WTC11 (cell line): ENCODE results near the gene TFF3. TPM values are rescaled to one million over a fixed set of nuclear protein-coding genes. Genes with fewer than 3 reads are reported as not detected.

Experiments used
- ATAC-seq: fragments of 200-7000 bp; cut with Tn5 transposase; 2 replicates; pipeline ENCODE4 v1.10.0; 2021; ENCODE audit warnings: mild to moderate bottlenecking, moderate library complexity
- CTCF ChIA-PET: fragments of 300-600 bp; sonication (Branson Sonifier 250); formaldehyde crosslinking; loops from one replicate; lab custom pipeline; 2021; ENCODE audit warnings: antibody characterized with exemption; lab: Charles Lee
- POLR2A ChIA-PET: fragments of 350-600 bp; sonication (Branson Sonifier 250); formaldehyde crosslinking; loops from one replicate; lab custom pipeline; 2021; ENCODE audit warnings: antibody characterized with exemption; lab: Charles Lee
- DNase-seq: peaks from one replicate; pipeline ENCODE4 v3.0.0; 2021; ENCODE audit warnings: low spot score
- H3K27ac Mint-ChIP-seq: 2 replicates; pipeline ENCODE4 v1.8.0; 2021; ENCODE audit warnings: mixed read lengths
- H3K27me3 Mint-ChIP-seq: 2 replicates; pipeline ENCODE4 v1.8.0; 2021; ENCODE audit warnings: low read depth, mild to moderate bottlenecking, moderate library complexity, mixed read lengths
- H3K36me3 Mint-ChIP-seq: 2 replicates; pipeline ENCODE4 v1.8.0; 2021; ENCODE audit warnings: mixed read lengths
- H3K4me1 Mint-ChIP-seq: 2 replicates; pipeline ENCODE4 v1.8.0; 2022; ENCODE audit warnings: mixed read lengths
- H3K4me3 Mint-ChIP-seq: 2 replicates; pipeline ENCODE4 v1.8.0; 2021; ENCODE audit warnings: mild to moderate bottlenecking, moderate library complexity, mixed read lengths
- H3K9me3 Mint-ChIP-seq: 2 replicates; pipeline ENCODE4 v1.8.0; 2021; ENCODE audit warnings: mixed read lengths
- CDX4 ChIP-seq: fragments of 250-450 bp; sonication (Bioruptor Pico); IDR thresholded peaks from 2 replicates; pipeline ENCODE4 v1.9.0; 2021; ENCODE audit warnings: moderate library complexity, mild to moderate bottlenecking, inconsistent platforms, borderline replicate concordance
- CREB1 ChIP-seq: sonication (generic); formaldehyde crosslinking; IDR thresholded peaks from 2 replicates; pipeline ENCODE4 v1.8.0; 2023; ENCODE audit warnings: mild to moderate bottlenecking, missing genetic modification reagents
- E2F4 ChIP-seq: sonication (generic); formaldehyde crosslinking; IDR thresholded peaks from 2 replicates; pipeline ENCODE4 v1.8.1; 2022; ENCODE audit warnings: low read depth, mild to moderate bottlenecking, moderate library complexity, missing genetic modification reagents, borderline replicate concordance
- ELF4 ChIP-seq: sonication (generic); formaldehyde crosslinking; IDR thresholded peaks from 2 replicates; pipeline ENCODE4 v1.8.1; 2022; ENCODE audit warnings: low read depth, mild to moderate bottlenecking, moderate library complexity, missing genetic modification reagents
- EMX1 ChIP-seq: fragments of 250-450 bp; sonication (Bioruptor Pico); IDR thresholded peaks from 2 replicates; pipeline ENCODE4 v1.8.0; 2021; ENCODE audit warnings: mild to moderate bottlenecking
- FOXP1 ChIP-seq: sonication (generic); formaldehyde crosslinking; IDR thresholded peaks from 2 replicates; pipeline ENCODE4 v1.8.0; 2022; ENCODE audit warnings: missing genetic modification reagents, mild to moderate bottlenecking, moderate library complexity, borderline replicate concordance
- GTF2I ChIP-seq: fragments of 250-450 bp; sonication (Bioruptor Pico); conservative IDR thresholded peaks from 2 replicates; pipeline ENCODE4 v1.4.0; 2021; ENCODE audit warnings: mild to moderate bottlenecking
- KAT7 ChIP-seq: sonication (generic); formaldehyde crosslinking; IDR thresholded peaks from 2 replicates; pipeline ENCODE4 v1.8.1; 2023; ENCODE audit warnings: missing genetic modification reagents, mild to moderate bottlenecking, borderline replicate concordance
- MAX ChIP-seq: sonication (generic); formaldehyde crosslinking; IDR thresholded peaks from 2 replicates; pipeline ENCODE4 v1.8.0; 2022; ENCODE audit warnings: mild to moderate bottlenecking, missing genetic modification reagents
- MYBL2 ChIP-seq: sonication (generic); formaldehyde crosslinking; IDR thresholded peaks from 2 replicates; pipeline ENCODE4 v1.8.1; 2023; ENCODE audit warnings: mild to moderate bottlenecking, moderate library complexity, missing genetic modification reagents
- NFATC4 ChIP-seq: fragments of 250-450 bp; sonication (Bioruptor Pico); IDR thresholded peaks from 2 replicates; pipeline ENCODE4 v1.9.0; 2021; ENCODE audit warnings: mild to moderate bottlenecking
- SMAD4 ChIP-seq: sonication (generic); formaldehyde crosslinking; IDR thresholded peaks from 2 replicates; pipeline ENCODE4 v1.8.0; 2022; ENCODE audit warnings: mild to moderate bottlenecking, missing genetic modification reagents
- SOX15 ChIP-seq: fragments of 250-450 bp; sonication (Bioruptor Pico); IDR thresholded peaks from 2 replicates; pipeline ENCODE4 v1.9.0; 2021; ENCODE audit warnings: mild to moderate bottlenecking
- TP53 ChIP-seq: sonication (generic); formaldehyde crosslinking; IDR thresholded peaks from 2 replicates; pipeline ENCODE4 v1.8.1; 2023; ENCODE audit warnings: mild to moderate bottlenecking, missing genetic modification reagents
- USF1 ChIP-seq: sonication (generic); formaldehyde crosslinking; IDR thresholded peaks from 2 replicates; pipeline ENCODE4 v1.8.0; 2022; ENCODE audit warnings: mild to moderate bottlenecking, missing genetic modification reagents
- ZBTB21 ChIP-seq: sonication (generic); formaldehyde crosslinking; IDR thresholded peaks from 2 replicates; pipeline ENCODE4 v1.8.1; 2023; ENCODE audit warnings: mild to moderate bottlenecking, missing genetic modification reagents, borderline replicate concordance
- ZMAT4 ChIP-seq: fragments of 250-450 bp; sonication (Bioruptor Pico); IDR thresholded peaks from 2 replicates; pipeline ENCODE4 v1.9.0; 2021; ENCODE audit warnings: mild to moderate bottlenecking
- ZNF121 ChIP-seq: sonication (generic); formaldehyde crosslinking; IDR thresholded peaks from 2 replicates; pipeline ENCODE4 v1.8.0; 2023; ENCODE audit warnings: missing genetic modification reagents
- ZNF219 ChIP-seq: sonication (generic); formaldehyde crosslinking; IDR thresholded peaks from 2 replicates; pipeline ENCODE4 v1.8.0; 2023; ENCODE audit warnings: missing genetic modification reagents, mild to moderate bottlenecking, borderline replicate concordance
- ZNF263 ChIP-seq: sonication (generic); formaldehyde crosslinking; IDR thresholded peaks from 2 replicates; pipeline ENCODE4 v1.8.1; 2022; ENCODE audit warnings: low read depth, mild to moderate bottlenecking, moderate library complexity, missing genetic modification reagents
- ZNF416 ChIP-seq: fragments of 250-450 bp; sonication (Bioruptor Pico); IDR thresholded peaks from 2 replicates; pipeline ENCODE4 v1.9.0; 2021; ENCODE audit warnings: mild to moderate bottlenecking, inconsistent platforms
- ZNF671 ChIP-seq: fragments of 250-450 bp; sonication (Bioruptor Pico); IDR thresholded peaks from 2 replicates; pipeline ENCODE4 v1.8.0; 2021; ENCODE audit warnings: mild to moderate bottlenecking
- total RNA-seq: library from RNA; stranded (reverse); gene quantifications from 3 replicates; pipeline ENCODE4 v1.2.3, GENCODE V29; 2021

The TFF3 gene
- total RNA-seq, 1 experiment from 2014 or later: 4.2 TPM

- Mint-ChIP-seq H3K27me3 (no peaks in the 10 kb centered on the region; the same call in 1 of the 2 replicates), H3K9me3 (0 out of 2 replicates have a peak, but pooled peaks cover under 1% of the 10 kb centered on the region), H3K4me3 (no peak overlapping the region), H3K36me3 (no peaks in the 10 kb centered on the region), H3K27ac (no peak overlapping the region), H3K4me1 (no peaks in the 10 kb centered on the region)
- ChIA-PET CTCF (interaction anchor here (2.0 kb wide), 1 partner anchor 12 kb away, joined by 9 read pairs; no protein-coding TSS in a partner anchor), POLR2A (no interaction called here)
- ATAC-seq (no peak), DNase-seq (no peak)
- TF ChIP-seq GTF2I (CRISPR knock-in tag): no peak
- no peak for TF ChIP-seq ZNF416 (CRISPR knock-in tag)
- no peak for TF ChIP-seq CDX4 (CRISPR knock-in tag)
- TF ChIP-seq USF1 (CRISPR knock-in tag): no peak
- no peak for TF ChIP-seq MAX
- no peak for TF ChIP-seq ZNF121
- no peak for TF ChIP-seq TP53 (CRISPR knock-in tag)
- TF ChIP-seq FOXP1 (CRISPR knock-in tag): no peak
- no peak for TF ChIP-seq ELF4 (CRISPR knock-in tag)
- no peak for TF ChIP-seq EMX1 (CRISPR knock-in tag)
- TF ChIP-seq ZNF219 (CRISPR knock-in tag): no peak
- TF ChIP-seq ZMAT4 (CRISPR knock-in tag): no peak
- no peak for TF ChIP-seq MYBL2 (CRISPR knock-in tag)
- TF ChIP-seq SMAD4: no peak
- TF ChIP-seq CREB1 (CRISPR knock-in tag): no peak
- no peak for TF ChIP-seq KAT7 (CRISPR knock-in tag)
- no peak for TF ChIP-seq E2F4 (CRISPR knock-in tag)
- TF ChIP-seq SOX15 (CRISPR knock-in tag): no peak
- TF ChIP-seq ZNF671 (CRISPR knock-in tag): no peak
- TF ChIP-seq ZBTB21 (CRISPR knock-in tag): no peak
Observed at GRCh38 chr21:42350318-42350910, 35.2 kb upstream of the TFF3 start.

GRCh38 chr21:42349420-42350317, 34.5 kb upstream of the TFF3 start:
- no peaks in the 10 kb centered on the region; the same call in 1 of the 2 replicates for H3K27me3 Mint-ChIP-seq
- ATAC-seq (no peak), DNase-seq (no peak)
- TF ChIP-seq NFATC4: no peak
- TF ChIP-seq ZNF263: no peak
- no peak overlapping the region for H3K27ac Mint-ChIP-seq
- CTCF ChIA-PET: interaction anchor here (2.0 kb wide), 1 partner anchor 12 kb away, joined by 9 read pairs; no protein-coding TSS in a partner anchor
- no peak overlapping the region for H3K4me3 Mint-ChIP-seq
- H3K36me3 Mint-ChIP-seq: no peaks in the 10 kb centered on the region
- POLR2A ChIA-PET: no interaction called here
- H3K9me3 Mint-ChIP-seq: no peaks in the 10 kb centered on the region
- H3K4me1 Mint-ChIP-seq: no peaks in the 10 kb centered on the region
